Upper lobe of left lung (tissue), 4 donors: ENCODE measurements around the gene SNRPA.

Experiments
- POLR2A ChIP-seq, 4 donors: fragments of 450-650 bp; IDR thresholded peaks; one replicate each; pipeline ENCODE4 v1.5.1; 2016 to 2017; ENCODE audit warnings: antibody characterized with exemption in 4 of 4, mild to moderate bottlenecking in 2 of 4
- POLR2AphosphoS5 ChIP-seq, 2 donors: sonication (generic); formaldehyde crosslinking; IDR thresholded peaks; one replicate each; pipeline ENCODE4 v1.5.1; 2017; ENCODE audit warnings: antibody characterized with exemption in 2 of 2

- TF ChIP-seq POLR2A (IDR thresholded peaks at IDR 0.05) (no peak), POLR2AphosphoS5 (IDR thresholded peaks at IDR 0.05) (no peak)
These were observed 24.1 kb downstream of the SNRPA start, which contains the start of gene MIA for GRCh38 chr19:40774916-40775631.
